ENCODE measurements around the gene GCN1.

DNA sequence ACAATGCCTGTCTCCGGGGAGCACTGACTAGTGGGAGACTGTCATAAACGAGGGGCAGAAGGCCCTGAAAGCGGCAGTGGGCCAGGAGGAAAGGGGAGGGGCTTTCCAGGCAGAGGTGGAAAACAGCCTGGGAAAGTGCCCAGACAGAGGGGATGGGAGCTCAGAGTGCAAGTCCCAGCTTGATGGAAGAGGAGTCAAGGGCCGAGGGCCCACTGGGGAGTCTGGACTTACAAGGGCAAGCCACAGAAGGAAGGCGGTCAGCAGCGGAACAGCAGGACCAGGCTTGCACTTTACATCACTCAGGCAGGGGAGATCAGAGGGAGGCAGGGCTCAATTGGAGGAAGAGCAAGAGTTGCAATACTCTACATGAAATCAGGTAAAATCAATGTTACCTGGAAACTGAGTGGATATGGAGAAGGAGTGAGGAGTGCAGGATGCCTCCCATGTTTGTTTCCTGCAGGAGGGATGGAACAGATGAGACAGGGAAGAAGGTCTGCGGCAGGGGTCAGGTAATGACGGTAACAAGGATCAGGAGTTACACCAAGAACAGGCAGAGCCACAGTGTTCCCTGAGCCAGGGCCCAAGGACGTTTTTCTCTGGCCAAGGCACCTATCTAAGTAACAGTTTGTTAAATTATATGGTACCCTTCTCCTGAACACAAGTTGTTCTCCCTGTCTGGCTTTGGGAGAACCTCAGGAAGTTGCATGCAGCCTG, 47.2 kb upstream of the GCN1 start:
- no peak for TF ChIP-seq CTCF (IDR thresholded peaks at IDR 0.05; ENCODE audit: insufficient read depth, low read depth, low read length)
- TF ChIP-seq EZH2 (IDR thresholded peaks at IDR 0.05; ENCODE audit: insufficient read depth, low read length) = no peak
